Cardiac fibroblast (primary cell): ENCODE data around the gene LMBR1.

Experiments
- DNase-seq, 2 donors: peaks; one replicate each; pipeline versions ENCODE4 v3.0.0 to v3.0.0-alpha.2; 2010; ENCODE audit warnings: low read depth in 2 of 2
- H3K4me3 ChIP-seq, 2 donors: replicated peaks in 1 of 2; 1 replicate in 1 of 2; 2 replicates in 1 of 2; pipeline ENCODE4 v1.5.1; 2011; ENCODE audit warnings: low read depth in 2 of 2, low read length in 2 of 2, mild to moderate bottlenecking in 2 of 2, moderate library complexity in 1 of 2
- TF ChIP-seq, protein P1 (sequence below): IDR thresholded peaks from one replicate; pipeline ENCODE4 v1.5.1; 2011; ENCODE audit warnings: low read depth, mild to moderate bottlenecking, low read length, inconsistent platforms

LMBR1 gene

DNA sequence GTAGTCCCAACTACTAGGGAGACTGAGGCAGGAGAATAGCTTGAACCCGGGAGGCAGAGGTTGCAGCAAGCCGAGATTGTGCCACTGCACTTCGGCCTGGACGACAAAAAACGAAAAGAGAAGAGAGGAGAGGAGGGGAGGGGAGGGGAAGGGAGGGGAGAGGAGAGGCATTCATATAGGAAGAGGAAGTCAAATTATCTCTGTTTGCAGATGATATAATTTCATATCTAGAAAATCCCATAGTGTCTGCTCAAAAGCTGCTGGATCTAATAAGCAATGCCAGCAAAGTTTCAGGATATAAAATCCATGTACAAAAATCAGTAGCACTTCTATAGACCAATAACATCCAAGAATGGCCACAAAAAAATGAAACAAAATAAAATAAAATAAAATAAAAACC, 120.3 kb downstream of the LMBR1 start:
- DNase-seq: no peak
- no peak overlapping the region for H3K4me3 ChIP-seq
- TF ChIP-seq, protein P1, sequence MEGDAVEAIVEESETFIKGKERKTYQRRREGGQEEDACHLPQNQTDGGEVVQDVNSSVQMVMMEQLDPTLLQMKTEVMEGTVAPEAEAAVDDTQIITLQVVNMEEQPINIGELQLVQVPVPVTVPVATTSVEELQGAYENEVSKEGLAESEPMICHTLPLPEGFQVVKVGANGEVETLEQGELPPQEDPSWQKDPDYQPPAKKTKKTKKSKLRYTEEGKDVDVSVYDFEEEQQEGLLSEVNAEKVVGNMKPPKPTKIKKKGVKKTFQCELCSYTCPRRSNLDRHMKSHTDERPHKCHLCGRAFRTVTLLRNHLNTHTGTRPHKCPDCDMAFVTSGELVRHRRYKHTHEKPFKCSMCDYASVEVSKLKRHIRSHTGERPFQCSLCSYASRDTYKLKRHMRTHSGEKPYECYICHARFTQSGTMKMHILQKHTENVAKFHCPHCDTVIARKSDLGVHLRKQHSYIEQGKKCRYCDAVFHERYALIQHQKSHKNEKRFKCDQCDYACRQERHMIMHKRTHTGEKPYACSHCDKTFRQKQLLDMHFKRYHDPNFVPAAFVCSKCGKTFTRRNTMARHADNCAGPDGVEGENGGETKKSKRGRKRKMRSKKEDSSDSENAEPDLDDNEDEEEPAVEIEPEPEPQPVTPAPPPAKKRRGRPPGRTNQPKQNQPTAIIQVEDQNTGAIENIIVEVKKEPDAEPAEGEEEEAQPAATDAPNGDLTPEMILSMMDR: no peak

DNA sequence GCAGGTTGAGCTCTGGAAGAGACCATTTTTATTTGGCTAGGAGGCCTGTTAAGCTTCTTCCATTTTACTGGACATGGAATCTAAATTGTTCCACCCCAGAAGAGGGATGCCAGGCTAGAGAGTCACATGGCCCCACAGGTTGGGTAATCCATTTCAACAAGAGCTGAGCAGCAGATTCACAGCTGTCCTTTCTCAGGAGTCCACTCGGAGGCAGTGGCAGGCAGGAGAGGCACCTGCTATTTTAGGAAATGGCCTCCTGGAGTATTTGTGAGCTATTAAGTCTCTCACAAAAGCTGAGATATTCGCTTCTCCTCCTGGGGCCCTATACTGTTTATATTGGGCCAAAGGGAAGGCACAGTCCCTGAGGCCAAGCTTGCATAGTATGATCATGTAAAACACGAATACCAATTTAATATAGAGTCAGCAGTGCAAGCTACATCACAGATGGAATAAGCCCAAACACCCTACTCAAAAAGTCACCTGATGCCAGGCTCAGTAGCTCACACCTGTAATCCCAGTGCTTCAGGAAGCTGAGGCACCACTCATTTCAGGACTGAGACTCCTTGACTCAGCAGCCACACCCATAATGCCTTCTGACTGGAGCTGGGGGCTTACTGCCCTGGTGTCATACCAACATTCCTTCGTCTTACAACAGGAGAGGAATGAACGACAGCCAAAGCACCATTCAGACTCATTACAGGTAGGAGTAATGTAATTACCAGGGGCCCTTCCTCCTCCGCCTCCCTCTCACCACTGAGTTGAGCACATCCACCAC, 124.1 kb downstream of the LMBR1 start:
- TF ChIP-seq, protein P1: no peak
- H3K4me3 ChIP-seq: no peak overlapping the region
- DNase-seq: no peak

DNA sequence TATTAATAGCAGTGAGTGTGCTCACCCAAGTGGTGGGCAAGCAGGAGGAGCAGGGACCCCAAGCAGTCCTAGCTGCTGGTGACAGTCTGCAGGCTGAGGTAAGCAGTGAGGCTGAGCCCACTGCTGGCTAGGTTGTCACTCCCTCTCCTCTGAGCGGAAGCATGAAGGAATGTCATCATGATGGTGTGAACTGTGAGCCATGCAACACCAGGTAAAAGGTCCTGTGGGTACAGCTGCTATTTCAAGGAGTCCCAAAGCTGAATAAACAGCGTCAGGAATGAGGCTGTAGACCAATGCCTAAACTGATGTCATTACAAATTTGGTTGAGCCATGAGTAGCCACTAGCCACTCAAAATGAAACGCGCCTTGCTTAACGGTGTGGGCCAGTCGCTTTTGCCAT, 126.3 kb downstream of the LMBR1 start:
- TF ChIP-seq, protein P1: no peak
- H3K4me3 ChIP-seq: no peak overlapping the region
- DNase-seq: no peak

DNA sequence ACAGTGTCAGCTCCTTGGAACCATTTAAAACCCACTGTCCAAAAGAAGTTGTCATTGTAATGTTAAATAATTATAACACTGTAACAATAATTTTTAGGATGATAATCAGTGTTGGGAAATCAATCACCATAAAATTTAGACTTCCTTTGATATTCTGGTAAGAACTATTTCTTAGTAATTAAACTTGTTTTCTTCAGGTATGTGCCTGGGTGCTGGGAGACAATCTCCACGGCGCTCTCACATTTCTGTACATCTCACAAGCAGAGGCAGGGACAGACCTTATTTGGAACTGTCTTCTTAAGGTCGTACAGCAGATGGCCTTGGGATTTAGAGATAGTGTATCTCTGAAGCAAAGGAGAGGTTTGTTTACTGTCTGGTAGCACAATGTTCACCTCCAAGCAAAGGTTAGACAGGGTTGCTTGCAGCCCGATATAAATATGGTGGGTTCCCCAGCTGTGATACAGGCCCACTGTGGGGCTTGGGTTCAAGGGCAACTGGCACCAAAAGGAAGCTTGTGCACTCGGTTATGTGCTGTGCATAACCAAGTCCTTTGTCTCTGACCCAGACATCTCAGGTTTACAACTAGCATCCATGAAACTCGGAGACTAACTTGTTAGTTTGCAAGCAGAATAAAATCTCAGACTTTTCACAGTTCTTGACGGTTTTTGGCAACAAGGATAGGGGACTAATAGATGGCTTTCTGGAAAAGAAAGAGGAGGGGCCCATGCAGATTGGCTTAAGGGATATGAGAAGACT, 126.9 kb downstream of the LMBR1 start:
- TF ChIP-seq, protein P1: no peak
- no peak for DNase-seq
- H3K4me3 ChIP-seq: no peak overlapping the region

DNA sequence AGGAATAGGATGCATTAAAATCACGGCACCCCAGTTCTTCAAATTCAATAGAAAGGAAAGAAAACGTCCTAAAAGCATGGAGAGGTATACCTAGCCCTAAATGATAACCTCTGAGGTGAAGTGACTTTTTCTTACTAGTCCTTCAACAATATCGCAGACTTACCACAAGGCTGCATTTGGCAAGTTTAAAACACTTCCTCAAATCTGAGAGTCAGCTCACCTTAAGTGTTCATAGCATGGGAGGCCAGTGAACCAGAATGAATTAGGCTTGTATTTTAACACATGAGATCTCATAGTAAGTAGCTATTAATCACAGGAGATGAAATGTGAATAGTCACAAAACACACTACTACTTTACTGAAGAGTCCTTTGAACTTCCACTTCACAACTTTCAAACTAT, 128.2 kb downstream of the LMBR1 start:
- TF ChIP-seq, protein P1: no peak
- no peak for DNase-seq

DNA sequence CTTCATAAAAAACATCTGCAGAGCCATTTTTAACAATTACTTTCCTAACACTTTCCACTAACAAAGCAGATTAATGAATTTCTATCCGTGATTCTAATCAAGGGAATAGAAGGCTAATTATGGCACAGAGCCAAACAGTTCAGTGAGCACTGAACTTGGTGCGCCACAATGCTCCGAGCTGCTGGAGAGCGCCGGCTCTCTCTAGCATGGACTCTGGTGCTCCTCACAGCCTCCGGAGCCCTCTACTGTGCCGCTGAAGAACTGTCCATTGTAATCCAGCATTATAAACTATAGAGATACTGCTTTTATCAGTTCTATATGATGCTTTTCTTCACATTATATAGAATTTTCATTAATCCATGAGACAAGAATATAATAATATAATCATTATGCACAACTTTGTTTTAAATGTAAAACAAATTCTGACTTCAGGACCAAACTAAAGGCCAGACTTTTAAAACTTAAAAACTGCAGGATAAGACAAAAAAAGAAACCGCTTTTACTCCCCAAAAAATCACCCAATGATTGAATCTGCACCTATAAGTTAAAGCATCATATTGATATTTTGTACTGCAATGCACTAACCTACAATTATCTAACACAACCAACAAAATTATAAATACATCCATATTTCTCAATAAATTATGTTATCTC, 128.8 kb downstream of the LMBR1 start:
- DNase-seq: peak; percentile 82 to 85
- TF ChIP-seq, protein P1: peak; percentile 87
- H3K4me3 ChIP-seq: no peak overlapping the region

More for the DNA sequence above, 128.2 kb downstream of the LMBR1 start:
- no peak overlapping the region for H3K4me3 ChIP-seq
